ENCODE measurements around the gene SALL3.

SALL3 gene

GRCh38 chr18:78980279-78980771 lies 707 bp downstream of the SALL3 start:
- no peak for DNase-seq

- DNase-seq, result no peak
These were observed 1.3 kb downstream of the SALL3 start for GRCh38 chr18:78980777-78981380.

GRCh38 chr18:78981394-78981831 lies 1.8 kb downstream of the SALL3 start:
- no peak for DNase-seq

- DNase-seq, result no peak
These were observed 2.5 kb downstream of the SALL3 start for GRCh38 chr18:78981989-78982620.

GRCh38 chr18:78983512-78983911 lies 3.9 kb downstream of the SALL3 start:
- DNase-seq, result no peak

- peak in 1 of 56 donors; percentile 38 for DNase-seq
These were observed 5.5 kb downstream of the SALL3 start for GRCh38 chr18:78984941-78985784.

- DNase-seq, result peak in 16 of 56 donors; percentile 16 to 69 (median 42)
These were observed 6.4 kb downstream of the SALL3 start for GRCh38 chr18:78986018-78986481.

- no peak for DNase-seq
These were observed 11.8 kb downstream of the SALL3 start for GRCh38 chr18:78991446-78991845.

GRCh38 chr18:78992041-78993011 lies 12.7 kb downstream of the SALL3 start:
- DNase-seq, result no peak

- no peak for DNase-seq
These were observed 13.7 kb downstream of the SALL3 start for GRCh38 chr18:78993014-78993926.

GRCh38 chr18:78994000-78994399 lies 14.4 kb downstream of the SALL3 start:
- DNase-seq, result no peak

GRCh38 chr18:78994531-78994930 lies 14.9 kb downstream of the SALL3 start:
- no peak for DNase-seq

GRCh38 chr18:78994977-78995582 lies 15.5 kb downstream of the SALL3 start:
- peak in 1 of 56 donors; percentile 27 for DNase-seq

GRCh38 chr18:78995740-78996395 lies 16.2 kb downstream of the SALL3 start:
- DNase-seq, result no peak

- DNase-seq, result no peak
These were observed 17.3 kb downstream of the SALL3 start for GRCh38 chr18:78996741-78997490.

- peak in 1 of 56 donors; percentile 30 for DNase-seq
These were observed 18.9 kb downstream of the SALL3 start for GRCh38 chr18:78998371-78999071.

GRCh38 chr18:78999939-79000338 lies 20.3 kb downstream of the SALL3 start:
- no peak for DNase-seq

Data from amygdala (tissue), 56 donors.